ENCODE data around the gene ZDHHC11. TPM values are rescaled to one million over a fixed set of nuclear protein-coding genes. Genes with fewer than 3 reads are reported as not detected.

ZDHHC11 gene, protein sequence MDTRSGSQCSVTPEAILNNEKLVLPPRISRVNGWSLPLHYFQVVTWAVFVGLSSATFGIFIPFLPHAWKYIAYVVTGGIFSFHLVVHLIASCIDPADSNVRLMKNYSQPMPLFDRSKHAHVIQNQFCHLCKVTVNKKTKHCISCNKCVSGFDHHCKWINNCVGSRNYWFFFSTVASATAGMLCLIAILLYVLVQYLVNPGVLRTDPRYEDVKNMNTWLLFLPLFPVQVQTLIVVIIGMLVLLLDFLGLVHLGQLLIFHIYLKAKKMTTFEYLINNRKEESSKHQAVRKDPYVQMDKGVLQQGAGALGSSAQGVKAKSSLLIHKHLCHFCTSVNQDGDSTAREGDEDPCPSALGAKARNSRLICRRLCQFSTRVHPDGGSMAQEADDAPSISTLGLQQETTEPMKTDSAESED
- 0.50 and 2.0 TPM in 2 replicates for total RNA-seq (2014; rRNA removed; shearing (Covaris generic))

DNA sequence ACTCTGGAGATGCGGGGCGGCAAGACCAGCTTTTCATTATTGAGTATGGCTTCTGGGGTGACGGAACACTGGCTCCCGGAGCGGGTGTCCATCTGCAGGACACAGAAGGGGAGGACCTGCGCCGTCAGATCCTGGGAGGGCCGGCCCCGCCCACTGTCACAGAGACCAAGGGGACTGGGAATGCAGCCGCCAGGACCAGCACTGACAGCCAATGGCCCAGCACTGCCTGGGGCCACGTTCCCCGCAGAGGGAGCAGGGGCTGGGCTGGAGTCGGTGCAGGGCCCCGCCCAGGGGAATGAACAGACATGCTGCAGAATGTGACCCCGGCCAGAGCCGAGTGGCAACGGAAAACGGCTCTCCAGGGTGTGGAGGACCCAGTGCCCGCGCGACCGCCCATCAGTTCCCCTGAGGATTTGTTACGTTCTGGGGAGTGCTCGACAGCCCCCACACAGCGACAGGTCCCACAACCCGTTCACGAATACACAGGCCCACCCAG lies at the start of gene ZDHHC11:
Gene ZDHHC11, minus strand, starts transcription at position 476 of the 496 bp plus-strand sequence. Its CDS starts 384 bp downstream, at position 92.
- no peak for DNase-seq (ENCODE audit: low spot score)

DNA sequence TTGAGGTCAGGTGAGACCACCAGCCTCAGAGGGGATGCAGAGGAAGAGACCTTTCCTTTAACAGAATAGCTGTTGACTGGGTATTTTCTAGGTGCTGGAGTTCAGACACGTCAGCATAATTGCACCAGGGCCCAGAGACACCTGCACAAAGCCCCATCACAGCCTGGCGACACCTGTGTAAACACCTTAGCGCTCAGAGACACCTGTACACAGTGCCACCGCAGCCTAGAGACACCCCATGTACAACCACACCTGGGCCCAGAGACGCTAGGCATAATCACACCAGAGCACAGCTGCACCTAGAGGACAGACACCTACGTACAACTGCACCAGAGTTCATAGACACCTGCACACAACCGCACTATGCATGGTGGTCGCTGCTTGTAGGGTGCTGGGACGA lies 42.9 kb upstream of the ZDHHC11 start:
- DNase-seq (ENCODE audit: low spot score), result no peak

DNA sequence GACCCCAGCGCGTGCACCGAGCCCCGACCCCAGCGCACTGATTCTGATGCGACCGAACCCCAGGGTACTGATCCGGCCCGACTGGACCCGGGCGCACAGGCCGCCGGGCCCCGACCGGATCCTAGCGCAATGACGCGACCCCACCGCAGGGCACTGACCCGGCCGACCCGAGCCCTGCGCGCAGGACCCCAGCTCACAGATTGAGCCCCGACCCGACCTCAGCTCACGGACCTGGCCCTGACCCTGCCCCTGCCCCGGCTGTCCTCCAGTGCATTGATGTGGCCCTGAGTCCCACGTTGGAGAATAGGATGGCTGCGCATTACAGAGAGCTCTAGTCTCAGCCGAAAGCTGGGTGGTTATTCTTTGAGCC lies 42.3 kb upstream of the ZDHHC11 start:
- DNase-seq (ENCODE audit: low spot score), result no peak

DNA sequence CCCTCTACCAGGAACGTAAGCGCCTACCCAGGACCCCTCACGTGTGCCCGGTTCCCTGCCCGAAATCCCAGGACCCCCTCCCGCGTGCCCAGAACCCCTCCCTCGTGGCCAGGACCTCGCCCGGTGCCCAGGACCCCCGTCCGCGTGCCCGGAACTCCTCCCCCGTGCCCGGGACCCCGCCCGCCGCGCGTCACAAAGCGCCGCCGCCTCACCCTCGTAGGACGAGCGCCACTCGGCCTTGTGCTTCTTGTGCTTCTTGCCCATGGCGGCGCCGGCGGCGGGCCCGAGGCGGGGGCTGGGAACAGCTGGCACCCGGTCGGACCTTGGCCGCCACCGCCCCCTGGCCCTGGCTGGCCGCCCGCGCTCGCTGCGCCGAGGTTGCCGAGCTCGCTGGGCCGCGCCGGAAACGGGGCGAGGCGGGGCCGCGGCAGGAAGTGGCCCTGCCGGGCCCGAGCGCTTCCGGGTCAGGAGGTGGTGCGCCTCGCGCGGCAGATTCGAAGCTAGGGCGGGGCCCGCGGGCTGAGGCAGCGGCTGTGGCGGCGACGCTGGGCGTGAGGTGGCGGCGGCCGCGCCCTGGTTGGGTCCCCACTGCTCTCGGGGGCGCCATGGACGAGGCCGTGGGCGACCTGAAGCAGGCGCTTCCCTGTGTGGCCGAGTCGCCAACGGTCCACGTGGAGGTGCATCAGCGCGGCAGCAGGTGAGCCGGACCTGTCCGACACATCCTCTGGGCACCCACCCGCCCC lies 41.8 kb upstream of the ZDHHC11 start, which contains the start of the genes BRD9 and TRIP13:
Gene BRD9, minus strand, starts transcription at position 408 of the 743 bp plus-strand sequence. Its CDS starts 144 bp downstream, at position 264.
Gene TRIP13, plus strand, starts transcription at position 491 of the 743 bp plus-strand sequence. Its CDS starts 115 bp downstream, at position 606.
- peak; percentile 78 for DNase-seq (ENCODE audit: low spot score)

DNA sequence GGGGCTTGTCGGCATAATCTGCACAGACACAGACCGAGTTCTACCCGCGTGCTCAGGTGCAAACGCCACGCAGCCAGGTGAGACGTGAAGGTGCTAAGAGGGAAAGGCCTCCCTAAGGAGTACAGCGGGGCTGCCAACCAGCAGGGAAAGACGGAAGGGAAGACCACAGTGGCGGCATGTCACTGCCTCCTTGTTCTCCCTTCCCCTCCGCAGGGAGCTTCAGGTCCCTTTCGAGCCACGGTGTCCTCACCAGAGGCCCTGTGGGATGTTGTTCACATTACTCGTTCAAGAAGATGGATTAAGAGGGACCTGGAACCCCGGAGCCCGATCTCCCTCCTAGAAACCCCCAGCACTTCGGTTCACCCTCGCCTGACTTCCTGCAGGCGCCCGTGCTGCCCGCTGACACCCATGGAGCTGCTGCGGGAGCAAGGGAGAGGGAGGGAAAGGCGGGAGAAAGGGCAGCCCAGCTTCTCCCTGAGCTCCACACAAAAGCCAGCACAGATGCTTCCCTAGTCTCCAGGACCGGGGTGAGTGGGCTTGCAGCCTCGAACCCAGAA lies 41.1 kb upstream of the ZDHHC11 start:
- DNase-seq (ENCODE audit: low spot score), result no peak

DNA sequence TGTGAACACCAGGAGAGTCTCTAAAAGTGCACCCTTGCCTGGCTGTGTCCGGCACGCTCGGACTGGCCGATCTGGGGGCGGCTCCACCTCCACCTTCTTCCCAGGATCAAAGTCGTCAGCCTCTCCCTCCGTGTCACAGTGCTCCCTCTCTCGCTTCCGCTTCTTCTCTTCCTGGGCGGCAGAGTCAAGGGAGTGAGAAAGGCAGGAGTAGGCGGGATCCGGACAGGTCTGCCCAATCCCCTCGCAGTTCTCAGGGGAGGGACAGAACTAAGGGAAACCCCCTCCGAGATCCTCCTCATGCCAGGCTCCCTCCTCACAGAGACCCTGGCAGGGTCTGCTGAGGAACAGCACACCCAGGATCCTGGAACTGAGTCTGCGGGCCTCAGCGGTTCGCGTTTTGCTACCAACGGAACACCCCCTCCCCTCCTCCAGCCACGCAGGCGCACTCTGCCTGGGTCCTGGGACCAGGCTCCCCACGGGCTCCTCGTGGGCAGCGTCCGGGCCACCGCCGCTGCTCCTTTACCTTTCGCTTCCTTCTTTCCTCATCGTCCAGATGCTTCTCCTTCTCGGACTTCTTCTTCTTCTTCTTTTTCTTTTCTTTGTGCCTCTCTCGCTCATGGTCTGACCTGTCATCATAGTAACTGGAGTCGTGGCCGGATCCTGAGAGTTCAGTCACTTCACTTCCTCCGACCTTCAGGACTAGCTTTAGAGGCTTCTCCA lies 40.5 kb upstream of the ZDHHC11 start:
- no peak for DNase-seq (ENCODE audit: low spot score)

DNA sequence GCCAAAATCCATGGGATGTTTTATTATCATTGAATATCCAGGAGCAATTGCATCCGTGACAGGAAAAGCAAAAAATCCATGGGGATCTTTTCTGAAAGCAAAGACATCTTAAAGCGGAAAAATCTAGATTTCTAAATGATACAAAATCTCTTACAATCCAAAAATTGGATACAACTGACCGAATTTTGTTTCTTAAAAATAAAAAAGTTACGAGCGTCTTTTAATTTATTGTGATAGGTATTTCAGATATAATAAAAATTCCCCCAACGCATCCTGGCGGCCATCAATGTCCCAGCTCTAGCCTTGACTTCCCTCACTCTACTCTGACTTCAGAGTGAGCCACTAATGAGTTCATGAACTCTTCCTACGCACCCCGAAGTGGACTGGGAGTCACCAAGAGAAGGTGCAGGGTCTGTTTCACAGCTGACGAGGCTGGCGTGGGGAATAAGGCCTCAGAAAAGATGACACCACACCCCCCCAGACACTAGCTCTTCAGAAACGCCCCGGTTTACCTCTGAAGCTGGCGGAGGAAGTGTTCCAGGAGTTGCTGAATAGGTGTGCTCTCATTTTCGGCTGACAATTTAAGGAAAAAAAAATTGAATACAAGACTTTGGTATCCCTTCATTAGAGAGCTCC lies 38.4 kb upstream of the ZDHHC11 start:
- no peak for DNase-seq (ENCODE audit: low spot score)

DNA sequence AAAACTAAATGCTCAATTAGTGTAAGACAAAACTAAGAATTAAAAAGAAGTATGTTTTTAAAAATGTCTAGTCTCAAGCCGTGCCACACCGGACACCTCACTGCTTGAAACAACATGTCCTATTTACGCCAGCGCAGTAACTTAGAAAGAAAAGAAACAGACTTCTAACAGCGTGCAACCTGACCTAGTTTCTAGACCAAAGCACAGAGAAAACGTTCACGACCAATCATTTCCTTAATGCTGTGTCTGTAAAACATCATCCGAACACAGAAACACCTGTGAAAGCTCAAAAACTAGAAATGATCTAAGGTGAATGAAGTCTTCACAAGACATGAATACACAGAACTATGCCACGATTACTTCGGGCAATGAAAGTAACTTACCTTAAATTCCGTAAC lies 37.9 kb upstream of the ZDHHC11 start:
- no peak for DNase-seq (ENCODE audit: low spot score)

DNA sequence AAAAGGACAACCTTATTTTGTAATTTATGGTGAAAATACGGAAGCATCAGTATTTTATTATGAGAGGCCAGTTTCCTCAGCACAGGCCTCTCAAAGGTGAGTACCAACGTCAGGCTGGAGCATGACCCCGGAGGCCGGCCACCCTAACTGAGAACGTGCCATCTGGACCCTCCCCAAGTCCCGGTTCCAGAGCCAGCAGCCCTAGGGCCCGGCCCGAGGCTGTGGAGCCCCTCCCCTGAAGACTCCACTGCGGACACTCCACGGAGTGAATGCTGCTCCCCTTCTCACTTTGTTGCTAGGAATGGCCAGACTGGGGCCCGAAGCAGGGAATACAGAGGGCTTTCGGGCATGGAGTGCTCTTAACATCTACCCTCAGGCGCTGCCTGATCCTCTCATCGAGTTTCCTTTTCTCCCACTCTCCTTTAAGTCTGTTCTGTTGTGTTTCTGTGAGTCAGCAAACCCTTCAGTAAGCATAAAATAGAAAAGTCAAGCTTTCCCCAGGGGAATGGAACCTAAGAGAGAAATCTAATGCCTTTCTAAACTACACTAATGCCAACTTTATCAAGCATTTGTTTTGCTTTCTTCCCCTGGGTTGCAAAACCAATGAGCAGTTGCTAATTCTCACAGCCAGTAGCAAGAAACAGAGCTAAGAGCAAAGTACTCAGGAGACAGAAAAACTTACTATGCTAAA lies 37.3 kb upstream of the ZDHHC11 start:
- DNase-seq (ENCODE audit: low spot score), result no peak

DNA sequence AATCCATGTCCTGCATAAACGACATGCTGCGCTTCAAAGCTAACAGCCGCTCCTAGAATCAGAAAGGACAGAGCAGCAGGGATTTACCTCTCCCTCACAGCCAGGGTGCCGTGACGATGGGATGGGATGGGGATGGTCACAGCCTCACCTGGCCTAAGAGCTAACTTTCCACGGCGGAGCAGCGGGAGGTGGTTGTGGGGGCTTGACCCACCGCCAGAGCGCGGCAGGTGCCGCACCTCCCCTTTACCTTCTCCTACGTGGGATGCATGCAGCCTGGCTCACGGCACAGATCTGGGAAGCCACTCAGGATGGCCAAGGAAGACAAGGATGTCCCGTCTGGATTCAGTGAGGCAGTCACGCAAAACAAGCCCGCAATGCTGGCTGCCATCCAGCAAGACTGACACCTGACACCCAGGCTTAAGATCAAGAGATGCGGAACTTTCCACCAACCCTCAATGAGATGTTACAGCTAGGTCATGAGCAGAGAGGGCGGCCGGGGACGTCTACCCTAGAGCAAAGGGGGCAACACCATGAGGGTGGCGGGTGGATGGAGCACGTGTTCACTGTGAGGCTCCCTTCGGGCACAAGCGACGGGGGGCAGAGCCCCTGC lies 36.0 kb upstream of the ZDHHC11 start:
- no peak for DNase-seq (ENCODE audit: low spot score)

DNA sequence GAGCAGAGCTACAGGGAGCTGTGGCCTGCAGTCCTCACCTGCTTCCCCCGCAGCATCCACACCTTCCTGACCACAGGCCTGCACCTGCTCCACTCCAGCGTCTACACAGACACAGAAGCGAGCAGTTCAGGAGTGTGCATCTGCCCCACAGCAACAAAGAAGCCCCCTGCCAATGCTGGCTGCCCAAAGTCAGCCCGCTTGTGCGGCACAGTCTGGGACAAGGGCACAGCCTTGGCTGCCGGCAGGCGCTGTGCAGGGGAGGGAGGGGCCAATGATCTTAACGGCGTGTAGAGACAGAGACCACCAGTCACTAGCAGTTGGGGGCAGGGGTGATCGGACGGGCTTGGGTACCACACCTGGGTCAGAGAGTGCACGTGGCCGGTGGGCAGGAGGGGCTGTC lies 35.2 kb upstream of the ZDHHC11 start:
- no peak for DNase-seq (ENCODE audit: low spot score)

DNA sequence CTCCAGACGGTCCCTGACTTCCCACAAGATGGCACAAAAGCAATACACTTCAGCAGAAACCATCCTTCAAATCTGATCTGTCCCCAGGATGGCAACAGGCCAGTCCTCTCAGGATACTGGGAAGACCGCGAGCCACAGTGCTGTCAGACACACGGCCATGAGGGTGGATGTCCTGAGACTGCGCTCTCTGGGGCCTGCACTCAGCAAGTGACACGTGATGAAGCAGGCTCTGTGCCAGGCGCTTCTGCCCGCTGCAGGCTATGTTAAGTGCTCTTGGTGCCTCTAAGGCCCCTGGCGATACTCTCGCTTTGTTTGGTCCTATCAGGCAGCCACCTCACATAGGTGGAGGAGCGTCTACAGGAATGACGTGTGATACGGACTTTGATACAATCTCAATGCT lies 34.7 kb upstream of the ZDHHC11 start:
- no peak for DNase-seq (ENCODE audit: low spot score)

DNA sequence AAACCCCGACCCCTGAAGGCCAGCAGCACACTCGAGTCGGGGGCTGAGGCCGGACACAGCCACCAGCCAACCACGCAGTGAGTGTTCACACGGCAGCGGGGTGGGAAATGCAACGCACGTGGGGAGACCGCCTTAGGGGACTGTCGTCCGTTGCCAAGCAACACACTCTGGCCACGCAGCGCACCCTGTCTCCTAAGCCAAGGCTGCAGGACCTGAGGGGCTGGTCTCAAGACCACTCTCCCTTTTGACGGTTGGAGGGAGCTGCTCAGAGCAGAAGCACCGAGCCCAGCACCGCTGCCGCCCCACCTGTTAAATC lies 34.3 kb upstream of the ZDHHC11 start:
- DNase-seq (ENCODE audit: low spot score), result no peak

DNA sequence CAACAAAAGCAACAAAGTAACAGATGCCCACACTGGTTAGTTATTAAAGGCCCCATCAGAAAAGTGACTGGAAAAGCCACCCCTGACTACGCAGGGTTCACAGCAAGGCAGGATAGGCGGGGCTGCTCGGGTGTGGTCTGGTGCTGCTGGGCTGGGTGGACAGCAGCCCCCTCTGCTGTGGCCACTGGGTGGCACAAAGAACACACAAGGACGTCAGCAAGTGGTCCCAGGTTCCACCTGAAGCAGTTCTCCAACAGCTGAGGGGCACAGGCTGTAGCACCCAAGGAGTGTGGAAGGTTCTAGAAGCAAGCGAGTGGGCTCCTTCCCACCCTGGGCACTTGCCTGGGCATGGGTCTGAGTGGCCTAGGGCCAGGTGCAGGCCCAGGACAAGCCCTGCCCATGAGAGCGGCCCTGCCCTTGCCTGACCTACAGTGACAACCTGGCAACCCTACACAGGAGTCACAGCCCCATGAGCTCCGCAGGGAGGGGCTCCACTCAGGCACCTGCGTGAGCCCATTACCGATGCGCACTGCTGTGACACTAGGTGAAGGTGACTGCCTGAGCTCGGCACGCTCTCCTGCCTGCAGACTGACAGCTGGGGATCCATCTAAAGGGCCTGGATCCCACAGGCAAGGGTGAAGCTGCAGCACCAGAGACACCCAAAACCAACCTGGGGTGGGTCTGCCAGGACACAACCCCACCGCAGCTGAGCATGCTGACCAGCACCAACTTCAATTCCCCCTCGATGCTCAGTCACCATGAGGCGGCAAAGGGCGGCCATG lies 33.8 kb upstream of the ZDHHC11 start:
- no peak for DNase-seq (ENCODE audit: low spot score)

DNA sequence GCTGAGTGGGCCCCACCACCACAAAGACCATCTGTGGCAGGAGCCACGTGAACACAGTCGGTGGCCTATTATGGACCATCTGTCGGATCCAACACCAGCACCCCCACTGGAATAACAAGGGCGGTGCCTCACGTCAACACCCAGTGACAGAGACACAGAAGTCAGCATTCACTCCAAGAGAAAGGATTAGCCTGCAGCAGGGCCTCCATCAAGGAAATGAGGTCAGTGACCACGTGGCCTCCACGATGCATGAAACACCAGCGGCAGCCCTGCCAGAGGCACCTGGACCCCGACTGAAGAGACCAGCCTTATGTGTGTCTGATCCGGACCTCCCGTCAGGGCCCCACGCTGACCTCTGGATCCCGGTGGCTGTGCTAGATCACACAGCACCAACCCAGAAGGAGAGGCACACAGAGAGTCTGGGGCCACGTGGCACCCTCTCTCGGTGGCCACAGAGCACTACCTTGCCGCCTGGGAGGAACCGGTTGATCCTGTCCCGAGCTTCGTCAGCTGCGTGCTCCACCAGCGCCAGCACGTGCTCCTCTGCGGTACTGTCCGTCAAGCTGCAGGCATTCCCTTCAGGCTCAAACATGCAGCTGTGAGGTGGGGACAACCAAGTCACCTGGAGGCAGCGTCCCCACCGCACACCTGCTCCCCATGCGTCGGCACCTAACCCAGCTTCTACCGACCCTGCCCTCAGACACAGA lies 32.8 kb upstream of the ZDHHC11 start:
- no peak for DNase-seq (ENCODE audit: low spot score)

DNA sequence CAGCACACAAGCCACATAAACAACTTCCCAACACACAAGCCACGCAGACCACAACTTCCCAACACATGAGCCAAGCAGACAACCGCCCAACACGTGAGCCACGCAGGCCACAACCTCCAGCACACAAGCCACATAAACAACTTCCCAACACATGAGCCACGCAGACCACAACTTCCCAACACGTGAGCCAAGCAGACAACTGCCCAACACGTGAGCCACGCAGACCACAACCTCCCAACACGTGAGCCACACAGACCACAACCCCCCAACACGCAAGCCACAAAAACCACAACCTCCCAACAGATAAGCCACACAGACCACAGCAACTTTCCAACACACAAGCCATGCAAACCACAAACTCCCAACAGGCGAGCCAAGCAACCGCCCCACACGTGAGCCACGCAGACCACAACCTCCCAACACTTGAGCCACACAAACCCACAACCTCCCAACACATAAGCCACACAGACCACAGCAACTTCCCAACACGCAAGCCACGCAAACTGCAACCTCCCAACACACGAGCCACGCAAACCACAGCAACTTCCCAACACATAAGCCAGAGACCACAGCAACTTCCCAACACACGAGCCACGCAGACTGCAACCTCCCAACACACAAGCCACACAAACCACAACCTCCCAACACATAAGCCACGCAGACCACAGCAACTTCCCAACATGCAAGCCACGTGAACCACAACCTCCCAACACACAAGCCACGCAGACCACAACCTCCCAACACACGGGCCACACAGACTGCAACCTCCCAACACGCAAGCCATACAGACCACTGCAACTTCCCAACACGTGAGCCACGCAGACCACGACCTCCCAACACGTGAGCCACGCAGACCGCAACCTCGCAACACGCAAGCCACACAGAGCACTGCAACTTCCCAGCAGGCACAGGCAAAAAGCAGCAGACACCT lies 31.7 kb upstream of the ZDHHC11 start:
- DNase-seq (ENCODE audit: low spot score), result no peak

DNA sequence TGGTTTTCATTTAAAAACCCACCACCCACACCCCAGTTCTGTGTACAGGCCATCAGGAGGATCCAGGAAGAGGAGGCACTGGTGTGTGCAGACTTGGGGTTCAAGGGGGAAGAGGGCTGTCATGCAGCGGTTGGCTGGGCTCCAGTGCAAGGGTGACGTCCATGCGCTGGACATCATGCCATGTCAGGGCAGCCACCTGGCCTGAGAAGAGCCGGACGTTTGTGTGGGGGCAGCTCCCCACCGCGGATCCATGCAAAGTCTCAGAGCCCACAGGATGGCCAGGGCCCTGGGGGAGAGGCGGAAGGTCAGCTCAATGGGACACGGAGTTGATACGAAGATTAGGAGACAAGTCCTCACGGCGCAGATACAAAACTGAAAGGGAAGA lies 30.8 kb upstream of the ZDHHC11 start:
- no peak for DNase-seq (ENCODE audit: low spot score)
